Measurements from ENCODE around the gene RAPGEF4.
"Not testable (repeated sequence)": the region's sequence is repeated elsewhere in the genome, so short reads cannot be mapped to it uniquely, and the experiment has no call there.

RAPGEF4 gene

DNA sequence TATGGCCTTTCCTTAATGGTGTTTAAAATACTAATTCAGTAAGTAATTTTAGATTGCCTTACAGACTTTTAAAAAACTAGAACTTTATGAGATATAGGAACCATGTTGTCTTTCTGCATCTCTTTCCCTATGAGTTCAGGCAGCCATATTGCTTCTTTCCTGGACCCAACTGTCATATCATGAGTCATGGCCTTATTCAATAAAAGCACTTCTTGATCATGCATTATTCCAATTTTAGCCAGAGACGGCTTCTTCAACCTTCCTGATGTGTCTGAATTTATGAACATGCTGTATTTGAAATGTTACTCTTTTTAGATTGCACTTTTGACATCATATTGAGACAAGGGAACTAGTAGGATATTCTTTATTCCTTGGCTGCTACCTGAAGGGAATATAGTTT, 274.6 kb downstream of the RAPGEF4 start:
- no peak for DNase-seq

DNA sequence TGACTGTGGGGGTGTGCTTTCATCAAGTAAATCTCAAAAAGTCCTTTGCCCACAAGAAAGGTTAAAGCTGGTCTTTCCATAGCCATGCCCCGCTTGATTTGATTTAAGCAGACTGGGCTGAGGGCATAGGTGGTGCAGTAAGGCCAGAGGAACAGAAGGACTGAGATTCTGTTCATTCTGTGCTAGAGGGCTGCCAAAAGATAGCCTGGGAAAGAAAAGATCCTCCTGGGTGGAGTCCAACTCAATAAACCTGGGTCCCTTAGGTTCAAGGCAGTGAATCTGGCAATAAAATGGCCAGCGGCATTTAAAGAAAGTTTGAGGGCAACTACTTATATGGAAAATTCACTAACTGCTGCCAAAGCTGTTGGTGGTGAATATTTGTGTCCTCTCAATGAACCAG, 280.8 kb downstream of the RAPGEF4 start:
- DNase-seq, result no peak

DNA sequence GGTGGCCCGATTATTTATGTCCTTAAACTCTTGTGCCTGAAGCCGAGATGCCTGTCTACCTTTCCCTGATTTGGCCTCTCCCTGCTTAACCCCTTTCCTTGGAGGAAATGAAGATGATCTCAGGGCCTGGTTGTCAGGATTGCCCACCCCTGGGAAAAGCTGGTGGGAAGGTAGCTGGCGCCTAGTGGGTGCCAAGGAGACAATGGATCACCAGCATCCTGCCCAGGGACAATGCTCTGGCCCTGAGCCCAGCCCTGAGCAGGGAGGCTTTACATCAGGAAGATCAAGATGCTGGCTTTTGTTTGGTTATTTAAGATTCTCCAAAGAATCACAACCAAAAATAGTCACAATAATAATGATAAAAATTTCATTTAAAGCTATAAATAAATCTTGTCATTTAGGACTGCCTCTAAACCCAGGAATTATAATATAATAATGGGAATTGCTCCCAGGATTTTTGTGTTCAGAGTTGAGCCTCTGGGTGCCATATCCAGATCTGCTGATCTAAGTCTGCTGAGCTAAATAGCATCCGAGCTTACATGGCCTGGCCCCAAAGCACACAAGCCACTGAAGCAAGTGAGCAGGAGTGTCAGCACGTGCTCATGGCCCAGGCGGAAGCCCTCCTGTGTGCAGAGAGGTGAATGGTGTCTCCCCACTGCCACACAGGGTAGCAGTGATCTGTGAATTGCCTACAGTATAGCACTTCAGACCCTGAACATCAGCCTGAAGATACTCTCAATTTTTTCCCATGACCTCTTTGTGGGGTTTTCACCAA, 282.2 kb downstream of the RAPGEF4 start:
- no peak for DNase-seq

DNA sequence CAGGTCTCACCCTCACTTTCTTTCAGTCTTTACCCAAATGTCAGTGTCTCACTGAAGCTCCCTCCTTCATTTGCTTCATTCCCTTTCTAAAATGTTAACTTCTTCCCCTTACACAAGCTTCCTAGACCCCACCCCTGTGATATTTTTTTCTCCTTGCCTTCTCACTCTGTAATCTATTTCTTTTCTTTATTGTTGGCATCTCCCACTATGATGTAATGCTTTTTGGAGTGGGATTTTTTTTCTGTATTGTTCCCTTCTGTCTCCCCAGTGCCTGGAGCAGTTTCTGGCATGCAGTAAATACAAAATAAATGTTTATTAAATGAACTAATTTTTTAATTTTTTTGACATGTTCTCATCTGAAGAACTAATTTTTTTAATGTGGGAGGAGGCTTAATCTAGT, 284.1 kb downstream of the RAPGEF4 start:
- DNase-seq, result no peak

DNA sequence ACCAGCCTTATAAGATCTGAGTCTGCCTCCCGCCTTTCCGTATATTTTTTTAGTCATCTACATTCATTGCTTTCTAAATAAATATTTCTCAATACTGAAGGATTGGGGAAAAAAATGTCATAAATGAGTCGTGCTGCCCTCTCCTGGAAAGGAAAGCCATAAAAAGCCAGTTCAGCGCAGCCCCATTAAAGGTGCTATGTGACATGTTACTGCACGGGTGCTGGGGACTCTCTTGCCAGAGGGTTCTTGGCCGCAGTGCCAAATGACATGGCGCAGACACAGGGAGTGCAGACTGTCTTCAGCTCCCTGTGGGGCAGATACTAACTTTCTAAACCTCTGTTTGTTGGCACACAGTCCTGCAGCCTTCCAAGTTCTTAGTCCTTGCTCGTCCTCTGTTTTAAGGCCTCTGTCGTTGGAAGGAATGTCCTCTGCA, 286.3 kb downstream of the RAPGEF4 start:
- DNase-seq, result peak; percentile 24

DNA sequence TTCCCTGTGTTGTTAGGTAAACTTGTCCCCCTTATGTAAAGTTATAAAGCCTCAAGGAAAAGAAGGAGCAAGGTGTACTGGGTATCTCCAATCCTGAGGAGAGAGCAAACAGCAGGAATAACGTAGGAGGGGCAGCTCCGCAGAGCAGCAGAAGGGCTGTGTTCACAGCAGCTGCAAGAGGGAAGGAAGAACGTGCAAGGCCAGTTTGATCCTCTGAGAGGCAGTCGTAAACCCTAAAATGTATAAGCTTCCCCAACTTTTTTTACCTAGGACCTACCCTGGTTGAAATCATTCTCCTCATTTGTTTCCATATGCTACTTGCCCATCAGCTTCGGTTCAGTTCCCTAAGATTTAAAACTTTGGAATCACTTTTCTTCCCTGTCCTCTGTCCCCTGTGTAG, 288.1 kb downstream of the RAPGEF4 start:
- no peak for DNase-seq

DNA sequence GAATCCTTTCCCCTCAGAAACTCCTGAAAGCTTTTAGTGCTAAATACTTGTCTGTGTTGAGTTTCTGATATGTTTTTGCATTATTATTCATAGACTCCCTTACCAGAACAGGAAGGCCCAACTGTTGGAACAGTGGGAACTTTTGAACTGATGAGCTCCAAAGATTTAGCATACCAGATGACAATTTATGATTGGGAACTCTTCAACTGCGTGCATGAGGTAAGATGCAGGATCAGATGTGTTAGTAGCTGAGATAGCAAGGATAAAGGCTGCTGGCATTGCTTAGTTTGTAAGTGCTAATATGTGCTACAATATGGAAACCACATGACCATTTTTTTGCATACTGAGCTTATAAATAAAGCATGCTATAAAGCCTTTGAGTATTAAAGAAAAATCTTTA, 290.8 kb downstream of the RAPGEF4 start:
- no peak for DNase-seq

DNA sequence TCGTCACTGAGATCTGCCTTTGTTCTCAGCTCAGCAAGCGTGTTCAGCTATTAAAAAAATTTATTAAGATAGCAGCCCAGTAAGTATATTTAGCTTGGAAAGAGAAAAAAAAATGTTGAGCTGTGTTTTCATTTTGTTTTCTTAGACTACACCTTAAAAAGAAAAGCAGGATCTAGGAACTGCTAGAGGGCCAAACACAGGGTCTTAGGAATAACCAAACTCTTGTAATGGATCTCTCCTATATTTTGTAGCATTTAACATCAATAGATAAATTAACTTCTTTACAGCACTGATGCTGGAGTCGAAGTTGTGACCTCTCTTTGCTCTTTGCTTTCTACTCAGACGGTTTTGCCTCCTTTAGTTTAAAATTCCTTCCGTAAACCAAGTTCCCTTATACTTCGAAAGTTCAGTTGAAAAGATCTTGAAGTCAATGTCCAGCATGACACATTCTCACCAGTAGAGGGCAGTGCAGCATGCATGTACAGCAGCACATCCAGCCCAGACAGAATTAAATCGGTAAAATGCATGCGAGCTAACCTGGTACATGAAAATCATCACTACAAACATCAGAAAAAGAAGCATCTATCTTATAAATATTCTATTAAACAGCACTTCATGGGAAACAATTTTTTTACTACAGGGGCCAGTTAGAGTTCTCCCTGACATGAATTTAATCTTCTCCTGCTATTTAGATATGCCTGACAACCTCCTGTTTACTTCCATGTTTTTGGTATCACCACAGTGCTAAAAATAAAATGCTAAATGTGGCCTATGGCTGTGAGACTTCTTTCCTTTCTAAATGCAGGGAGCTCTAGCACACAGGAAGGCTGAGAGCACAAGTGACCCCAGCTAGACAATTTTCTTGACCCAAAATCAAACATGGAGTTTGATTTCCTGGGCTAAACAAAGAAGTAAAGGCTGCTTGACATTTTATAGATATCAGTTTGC, 291.8 kb downstream of the RAPGEF4 start:
- DNase-seq, result peak; percentile 92

DNA sequence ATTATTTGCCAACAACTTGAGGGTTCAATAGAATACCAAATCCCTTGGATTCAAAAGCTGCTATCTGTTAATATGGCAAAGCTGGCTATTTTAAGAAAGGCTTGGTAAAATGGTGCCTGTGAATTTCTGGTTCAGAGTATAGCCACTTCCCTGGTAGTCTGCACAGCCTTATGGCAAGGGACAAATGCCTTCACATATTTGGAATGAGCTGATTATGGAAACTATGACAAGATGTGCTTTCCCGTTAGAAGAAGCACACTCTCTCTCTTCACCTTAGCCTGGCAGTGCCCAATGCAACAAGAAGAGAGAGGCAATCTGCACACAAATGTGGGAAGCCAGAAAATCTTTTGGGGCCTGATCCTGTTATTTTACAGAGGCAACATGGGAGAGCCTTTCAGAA, 292.5 kb downstream of the RAPGEF4 start:
- no peak for DNase-seq

DNA sequence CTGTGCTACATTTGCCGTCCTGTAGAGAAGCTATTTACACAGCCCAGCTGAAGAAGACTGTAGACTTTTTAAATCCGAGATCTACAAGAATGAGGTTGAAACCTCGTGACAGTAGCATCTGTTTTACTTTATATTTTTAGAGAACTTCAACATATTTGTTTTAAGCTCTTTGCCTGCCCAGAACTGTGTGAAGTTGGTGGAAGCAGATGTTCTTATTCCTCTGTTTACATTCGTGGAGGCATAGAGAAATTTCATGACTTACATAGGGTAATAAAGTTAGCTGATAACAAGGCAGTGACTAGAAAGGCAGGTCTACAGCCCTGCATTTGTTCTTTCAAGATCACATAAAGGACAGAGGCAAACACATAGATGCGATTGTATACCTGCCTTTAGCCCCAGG, 293.0 kb downstream of the RAPGEF4 start:
- DNase-seq, result no peak

DNA sequence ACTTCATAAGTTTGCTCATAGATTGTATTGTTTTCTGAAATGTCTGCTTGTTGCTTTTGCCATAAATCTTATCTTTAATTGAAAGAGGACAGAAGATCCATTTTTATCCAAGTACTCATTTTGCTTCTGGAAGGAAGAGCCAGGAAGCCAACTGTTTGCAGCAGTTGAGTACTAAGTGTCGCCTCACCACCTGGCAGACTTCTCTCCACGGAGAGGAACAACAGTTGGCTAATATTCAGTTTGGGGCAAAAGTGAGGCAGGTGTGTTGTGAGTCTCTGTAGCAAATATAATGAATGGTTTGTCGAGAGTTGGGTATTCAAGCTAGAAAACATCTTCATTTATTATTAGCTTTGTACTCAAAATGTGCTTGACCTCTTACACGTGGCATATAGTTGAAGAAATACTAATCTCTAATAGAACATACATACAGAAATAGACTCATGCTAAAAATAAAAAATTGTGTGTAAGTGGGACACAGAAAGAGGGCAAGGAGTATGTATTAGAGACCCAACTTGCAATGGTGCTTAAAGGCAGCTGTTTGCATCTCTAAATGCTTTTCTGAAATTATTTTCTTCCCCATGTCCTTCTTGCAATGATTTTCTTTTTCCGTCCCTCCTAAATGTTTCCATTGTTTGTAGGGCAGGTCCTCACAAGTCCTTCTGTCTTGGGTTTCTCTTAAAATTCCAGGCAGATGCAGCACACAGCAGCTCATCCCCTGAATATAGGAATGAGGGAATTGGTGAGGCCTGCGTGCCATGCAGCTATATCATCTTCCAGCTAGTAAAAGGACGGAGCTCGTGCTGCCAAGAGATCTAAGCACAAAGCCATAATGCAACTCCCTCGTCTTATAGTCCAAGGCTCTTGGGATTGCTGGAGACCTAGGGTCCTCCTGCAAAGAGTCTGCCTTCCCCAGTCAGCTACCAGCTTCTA, 295.2 kb downstream of the RAPGEF4 start:
- DNase-seq, result no peak

DNA sequence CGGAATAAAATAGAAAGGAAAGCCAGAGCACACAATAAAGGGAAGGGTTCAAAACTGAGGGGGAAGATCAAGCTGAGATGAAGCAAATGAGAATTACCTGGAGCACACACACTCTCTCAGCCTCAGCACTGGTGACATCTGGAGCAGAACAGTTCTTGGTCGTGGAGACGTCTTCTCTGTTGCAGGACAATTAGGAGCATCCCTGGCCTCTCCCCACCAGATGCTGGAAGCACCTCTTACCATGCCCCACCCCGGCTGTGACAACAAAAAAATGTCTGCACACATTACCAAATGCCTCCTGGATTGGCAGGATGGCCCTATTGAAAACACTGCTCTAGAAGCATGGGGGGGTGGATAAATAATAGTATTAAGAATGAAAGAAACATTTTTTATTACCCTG, 296.4 kb downstream of the RAPGEF4 start:
- no peak for DNase-seq

DNA sequence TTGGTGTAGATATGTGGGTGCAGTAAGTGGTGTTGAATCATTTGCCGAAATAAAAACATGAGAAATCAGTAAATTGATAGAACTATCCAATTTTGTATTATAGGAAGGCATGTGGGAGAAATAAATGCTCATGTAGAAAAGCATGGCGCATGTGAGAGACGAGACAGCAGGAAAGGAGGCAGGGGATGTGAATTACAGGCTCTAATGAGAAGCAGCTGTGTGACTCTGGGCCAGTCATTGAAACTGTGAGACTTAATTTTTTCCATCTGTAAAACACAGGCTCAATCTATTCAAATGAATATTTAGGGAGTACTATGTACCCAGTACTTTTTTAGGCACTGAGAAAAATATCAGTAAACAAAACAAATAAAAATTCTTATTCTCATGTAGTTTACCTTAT, 297.4 kb downstream of the RAPGEF4 start:
- DNase-seq, result no peak

DNA sequence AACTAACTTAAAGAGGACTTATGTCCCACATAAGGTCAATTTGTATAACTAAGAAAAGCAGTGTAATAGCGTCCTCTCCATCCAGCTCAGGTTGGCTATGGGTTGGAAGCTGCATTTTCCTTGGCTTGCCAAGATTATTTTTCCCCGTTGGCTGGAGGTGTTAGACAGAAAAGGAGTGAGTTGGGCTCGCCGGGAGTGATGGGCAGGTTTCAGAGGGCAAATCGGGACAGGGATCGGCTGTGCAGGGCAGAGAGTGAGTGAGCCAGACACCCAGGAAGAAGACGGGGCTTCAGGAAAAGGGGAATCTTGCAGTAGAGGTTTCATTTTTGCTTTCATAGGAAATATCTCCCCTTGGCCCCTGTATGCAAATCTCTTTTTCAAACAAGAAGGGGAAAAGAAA, 298.5 kb downstream of the RAPGEF4 start:
- no peak for DNase-seq

DNA sequence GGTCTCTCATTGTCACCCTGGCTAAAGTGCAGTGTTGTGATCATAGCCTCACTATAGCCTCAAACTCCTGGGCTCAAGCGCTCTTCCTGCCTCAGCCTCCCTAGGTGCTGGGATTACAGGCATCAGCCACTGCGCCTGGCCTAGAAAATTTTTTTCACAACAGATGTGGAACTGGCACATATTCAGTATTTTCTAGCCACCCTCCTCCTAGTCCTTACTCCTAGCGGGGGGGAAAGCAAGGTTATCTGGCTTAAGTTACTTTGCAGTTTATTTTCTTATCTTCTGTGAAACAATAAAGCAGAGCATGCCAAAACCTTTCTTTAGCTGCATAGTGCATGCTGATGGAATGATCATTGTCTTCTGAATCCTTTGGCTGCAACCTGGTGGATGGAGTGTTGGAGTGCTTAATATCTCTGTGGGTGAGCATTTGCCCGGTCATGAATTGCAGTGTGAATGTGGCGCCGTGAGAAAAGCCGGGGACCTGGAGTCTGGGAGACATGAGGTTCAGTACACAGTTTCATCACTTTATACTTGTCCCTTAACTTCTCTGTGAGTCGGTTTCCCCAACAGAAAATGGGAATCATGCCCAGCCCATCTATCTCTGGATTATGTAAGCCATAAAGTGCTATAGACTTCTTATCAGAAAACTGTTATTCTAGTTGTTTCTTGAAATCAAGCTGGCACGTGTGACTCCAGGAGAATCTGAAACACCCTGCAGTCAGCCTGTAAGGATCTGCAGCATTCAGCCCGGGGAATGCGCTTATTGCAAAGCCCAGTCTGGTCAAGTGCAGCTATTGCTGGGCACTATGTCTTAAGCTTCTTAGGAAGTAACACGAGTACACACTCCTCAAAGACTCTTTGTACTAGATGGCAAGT, 301.8 kb downstream of the RAPGEF4 start:
- no peak for DNase-seq

DNA sequence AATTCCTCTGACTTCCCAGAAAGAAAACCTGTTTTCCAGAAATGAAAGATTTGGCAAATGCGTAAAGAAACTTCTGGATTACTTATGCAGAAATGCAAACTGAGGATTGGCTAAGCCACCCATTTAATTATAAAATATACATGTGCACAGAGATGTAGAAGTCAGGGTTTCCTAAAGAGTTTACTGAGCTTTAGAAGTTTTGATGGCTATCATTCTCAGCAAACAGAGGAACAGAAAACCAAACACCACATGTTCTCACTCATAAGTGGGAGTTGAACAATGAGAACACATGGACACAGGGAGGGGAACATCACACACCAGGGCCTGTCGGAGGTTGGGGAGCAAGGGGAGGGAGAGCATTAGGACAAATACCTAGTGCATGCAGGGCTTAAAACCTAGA, 302.6 kb downstream of the RAPGEF4 start:
- DNase-seq, result not testable (repeated sequence)

DNA sequence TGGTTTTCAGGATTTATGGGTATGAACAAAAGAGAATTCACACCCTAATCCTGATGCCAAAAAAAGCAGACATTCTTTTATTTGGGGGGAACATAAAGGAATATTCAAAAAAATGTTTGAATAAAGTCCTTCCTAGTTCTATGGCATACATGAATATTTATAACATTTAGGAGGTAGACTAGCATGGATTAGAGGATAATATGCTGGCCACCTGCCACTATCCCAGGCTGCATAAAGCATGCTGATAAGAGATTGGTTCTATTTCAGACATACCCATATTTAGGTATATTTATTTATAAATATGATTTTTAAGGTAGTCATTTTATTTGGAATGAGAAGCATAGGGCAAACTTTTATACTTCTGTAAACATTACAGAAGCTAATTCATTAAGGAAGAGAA, 305.1 kb downstream of the RAPGEF4 start:
- DNase-seq, result no peak

DNA sequence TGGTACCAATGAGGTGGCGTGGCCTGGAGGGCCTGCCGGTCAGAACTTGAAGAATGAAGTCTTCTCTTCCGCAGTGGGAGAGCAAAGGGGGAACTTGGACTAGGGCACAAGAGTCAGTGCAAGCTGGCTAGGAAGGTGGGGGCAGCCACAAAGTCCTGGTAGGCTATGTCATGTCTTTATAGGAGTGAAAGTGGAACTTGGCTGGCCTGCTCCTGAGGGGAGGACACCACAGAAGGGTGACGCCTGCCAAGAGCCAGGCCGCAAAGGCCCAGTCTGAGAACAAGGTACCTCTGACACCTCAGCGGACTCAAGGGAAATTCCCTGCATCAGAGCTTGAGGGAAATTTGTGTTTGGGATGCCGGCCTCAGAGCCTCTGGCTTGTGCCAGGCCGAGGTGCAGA, 307.8 kb downstream of the RAPGEF4 start:
- DNase-seq, result peak; percentile 88

DNA sequence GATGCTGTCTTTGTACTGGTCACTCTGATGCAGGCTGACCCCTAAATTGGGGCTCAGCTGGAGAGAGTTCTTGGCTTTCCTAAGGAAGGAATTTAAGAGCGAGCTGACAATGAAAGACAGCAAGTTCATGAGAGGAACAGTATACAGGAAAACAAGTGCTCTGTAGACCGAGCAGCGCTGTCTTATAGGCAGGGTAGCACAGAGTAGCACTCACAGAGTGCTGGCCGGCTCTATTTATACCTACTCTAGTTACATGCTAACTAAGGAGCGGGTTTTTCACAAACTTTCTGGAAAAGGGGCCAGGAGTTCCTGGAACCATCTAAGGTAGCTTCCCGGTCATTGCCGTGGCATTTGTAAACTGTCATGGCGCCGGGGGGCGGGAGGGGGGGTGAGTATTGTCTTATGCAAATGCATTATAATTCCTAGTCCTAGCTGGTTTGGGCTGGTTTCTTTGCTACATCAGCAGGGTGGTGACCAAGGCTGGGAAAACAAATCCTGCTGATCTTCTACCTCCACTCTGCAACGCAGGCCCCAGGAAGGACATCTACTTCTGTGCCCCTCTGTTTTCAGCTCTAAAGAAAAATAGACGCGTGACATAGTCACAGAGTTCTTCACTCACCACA, 308.4 kb downstream of the RAPGEF4 start:
- DNase-seq, result no peak

DNA sequence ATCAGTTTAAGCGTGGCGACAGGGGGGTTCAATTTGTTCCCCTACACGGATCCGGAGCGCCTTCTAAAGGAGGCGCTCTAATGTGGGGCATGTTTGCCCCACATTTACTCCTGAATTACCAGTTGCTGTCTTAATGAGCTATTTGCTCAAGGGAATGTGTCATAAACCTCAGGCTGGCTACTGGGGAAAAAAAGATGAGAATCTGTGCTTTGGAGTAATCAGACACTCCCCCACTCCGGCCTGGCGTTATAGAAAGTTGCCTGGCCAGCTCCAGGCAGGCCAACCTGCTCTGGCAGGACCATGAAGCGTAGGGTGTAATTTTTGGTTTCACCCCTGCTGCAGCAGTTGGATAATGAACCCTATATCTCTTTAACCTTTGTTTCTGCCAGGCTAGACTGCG, 309.0 kb downstream of the RAPGEF4 start:
- DNase-seq, result no peak

DNA sequence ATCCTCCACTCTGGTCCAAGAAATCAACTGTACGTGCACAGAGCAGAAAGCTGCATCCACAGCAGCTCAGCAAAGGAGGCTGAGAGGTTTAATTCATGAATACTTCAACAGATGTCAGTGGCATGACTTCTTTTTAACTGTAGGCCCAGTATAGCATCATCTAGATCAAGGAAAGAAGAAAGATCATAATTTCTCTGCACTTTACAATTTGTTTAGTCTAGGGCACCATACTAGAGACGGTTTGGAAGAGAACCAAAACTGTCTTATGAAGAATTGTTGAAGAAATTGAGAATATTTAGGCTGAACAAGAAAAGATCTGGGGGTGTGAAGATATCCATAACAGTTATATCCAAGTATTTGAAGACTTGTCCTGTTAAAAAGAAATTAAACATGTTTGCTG, 309.5 kb downstream of the RAPGEF4 start:
- no peak for DNase-seq

DNA sequence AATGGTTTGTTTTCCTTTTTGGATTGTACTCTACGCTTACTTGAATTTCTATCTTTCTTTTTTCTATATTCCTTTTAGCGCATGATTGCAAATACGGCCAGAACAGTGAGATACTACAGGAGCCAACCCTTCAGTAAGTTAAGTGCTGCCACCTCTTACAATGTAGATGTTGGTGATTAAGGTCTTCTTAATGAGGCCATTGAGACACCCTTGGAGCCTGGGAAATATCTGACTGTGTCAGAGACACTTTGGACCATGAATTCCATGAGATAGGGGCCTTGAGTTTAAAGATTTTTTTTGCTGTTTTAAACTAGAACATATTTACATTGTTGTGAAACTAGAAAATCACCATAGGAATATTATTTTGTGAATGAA, 312.9 kb downstream of the RAPGEF4 start:
- DNase-seq, result no peak
